PC-9 (cell line): ENCODE results near the gene PAQR4. TPM values are rescaled to one million over a fixed set of nuclear protein-coding genes. Genes with fewer than 3 reads are reported as not detected.

Experiments
- BruUV-seq: library from RNA; stranded (reverse); fragments of 400-500 nt; replicated peaks from 2 replicates; lab custom pipeline; 2021; lab: Mats Ljungman, UMichigan
- CTCF ChIA-PET: fragments of 300-600 bp; sonication (Branson Sonifier 250); formaldehyde crosslinking; loops from one replicate; lab custom pipeline; 2022; ENCODE audit warnings: antibody characterized with exemption; lab: Charles Lee
- POLR2A ChIA-PET: fragments of 300-600 bp; sonication (Branson Sonifier 250); formaldehyde crosslinking; loops from one replicate; lab custom pipeline; 2022; ENCODE audit warnings: antibody characterized with exemption; ENCODE audit not compliant: unreplicated experiment; lab: Charles Lee
- DNase-seq, 2 experiments: peaks; one replicate each; pipeline versions ENCODE4 v3.0.0 to v3.0.0-alpha.2; 2015 to 2022; ENCODE audit warnings: mixed read lengths in 1 of 2
- H2AFZ ChIP-seq: fragments of 200-600 bp; sonication (generic); 2 replicates; pipeline ENCODE4 v1.8.1; 2017; ENCODE audit warnings: antibody characterized with exemption
- H3F3A ChIP-seq: fragments of 200-600 bp; sonication (generic); 2 replicates; pipeline ENCODE4 v1.8.1; 2017; ENCODE audit warnings: antibody characterized with exemption, mild to moderate bottlenecking, low read depth; ENCODE audit not compliant: insufficient read depth
- H3K27ac ChIP-seq: fragments of 200-600 bp; sonication (generic); 2 replicates; pipeline ENCODE4 v1.6.1; 2016; ENCODE audit warnings: mixed run types
- H3K27me3 ChIP-seq: fragments of 200-600 bp; sonication (generic); 2 replicates; pipeline ENCODE4 v1.6.1; 2016; ENCODE audit warnings: low read depth, mixed run types; ENCODE audit not compliant: insufficient read depth
- H3K36me3 ChIP-seq: fragments of 200-600 bp; sonication (generic); 2 replicates; pipeline ENCODE4 v1.6.1; 2016; ENCODE audit warnings: low read depth, mixed run types
- H3K4me1 ChIP-seq: fragments of 200-600 bp; sonication (generic); replicated peaks from 2 replicates; pipeline ENCODE4 v1.6.1; 2016; ENCODE audit warnings: mixed run types; ENCODE audit not compliant: insufficient read depth
- H3K4me2 ChIP-seq: fragments of 200-600 bp; sonication (generic); 2 replicates; pipeline ENCODE4 v1.6.1; 2017; ENCODE audit warnings: mixed run types
- H3K4me3 ChIP-seq: fragments of 200-600 bp; sonication (generic); 2 replicates; pipeline ENCODE4 v1.6.1; 2016; ENCODE audit warnings: mixed run types
- H3K79me2 ChIP-seq: fragments of 200-600 bp; sonication (generic); 2 replicates; pipeline ENCODE4 v1.6.1; 2017; ENCODE audit warnings: low read depth, mixed run types
- H3K9me2 ChIP-seq: fragments of 200-600 bp; sonication (generic); 2 replicates; pipeline ENCODE4 v1.8.1; 2017; ENCODE audit warnings: mild to moderate bottlenecking; ENCODE audit not compliant: insufficient read depth
- H3K9me3 ChIP-seq: fragments of 200-600 bp; sonication (generic); 2 replicates; pipeline ENCODE4 v1.8.1; 2016; ENCODE audit warnings: low read depth; ENCODE audit not compliant: insufficient read depth
- H4K20me1 ChIP-seq: fragments of 200-600 bp; sonication (generic); 2 replicates; pipeline ENCODE4 v1.8.1; 2017; ENCODE audit not compliant: insufficient read depth
- CTCF ChIP-seq: fragments of 200-600 bp; sonication (generic); conservative IDR thresholded peaks from 2 replicates; pipeline ENCODE4 v1.6.1; 2017; ENCODE audit warnings: mixed run types, antibody characterized with exemption, mild to moderate bottlenecking, moderate library complexity
- EZH2 ChIP-seq: fragments of 200-600 bp; sonication (generic); IDR thresholded peaks from 2 replicates; pipeline ENCODE4 v1.8.0; 2017; ENCODE audit warnings: antibody characterized with exemption, low read depth
- intact Hi-C: fragments of 100-400 bp; cut with micrococcal nuclease; formaldehyde crosslinking; loops from one replicate; pipeline ENCODE4 v1.10.0; 2022; ENCODE audit not compliant: unreplicated experiment
- total RNA-seq: library from RNA; stranded (reverse); gene quantifications from 2 replicates; pipeline ENCODE4 v1.2.3, GENCODE V29; 2021

PAQR4 gene
- total RNA-seq, 1 experiment from 2014 or later: 40.7 TPM

DNA sequence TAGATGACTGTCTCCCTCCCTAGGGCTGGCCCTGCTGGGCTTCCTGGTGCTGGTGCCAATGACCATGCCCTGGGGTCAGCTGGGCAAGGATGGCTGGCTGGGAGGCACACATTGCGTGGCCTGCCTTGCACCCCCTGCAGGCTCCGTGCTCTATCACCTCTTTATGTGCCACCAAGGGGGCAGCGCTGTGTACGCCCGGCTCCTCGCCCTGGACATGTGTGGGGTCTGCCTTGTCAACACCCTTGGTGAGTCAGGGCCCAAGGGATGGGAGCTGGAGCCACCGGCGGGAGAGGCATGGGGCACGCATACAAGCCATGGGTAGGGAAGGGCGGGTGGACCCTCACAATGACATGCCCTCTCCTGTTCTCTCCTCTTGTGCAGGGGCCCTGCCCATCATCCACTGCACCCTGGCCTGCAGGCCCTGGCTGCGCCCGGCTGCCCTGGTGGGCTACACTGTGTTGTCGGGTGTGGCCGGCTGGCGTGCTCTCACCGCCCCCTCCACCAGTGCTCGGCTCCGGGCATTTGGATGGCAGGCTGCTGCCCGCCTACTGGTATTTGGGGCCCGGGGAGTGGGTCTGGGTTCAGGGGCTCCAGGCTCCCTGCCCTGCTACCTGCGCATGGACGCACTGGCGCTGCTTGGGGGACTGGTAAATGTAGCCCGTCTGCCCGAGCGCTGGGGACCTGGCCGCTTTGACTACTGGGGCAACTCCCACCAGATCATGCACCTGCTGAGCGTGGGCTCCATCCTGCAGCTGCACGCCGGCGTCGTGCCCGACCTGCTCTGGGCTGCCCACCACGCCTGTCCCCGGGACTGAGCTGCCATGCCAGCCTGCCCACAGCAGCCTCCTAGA is 2.2 kb downstream of the PAQR4 start:
- DNase-seq: no peak
- Histone ChIP-seq H3F3A (peaks cover 19% of the 10 kb centered on the region; the same call in 1 of the 2 replicates), H3K4me3 (no peak overlapping the region; the same call in 1 of the 2 replicates), H3K4me2 (peak overlapping the region; percentile 96), H3K27ac (no peak overlapping the region), H3K27me3 (no peaks in the 10 kb centered on the region), H3K9me3 (no peaks in the 10 kb centered on the region), H3K9me2 (no peaks in the 10 kb centered on the region), H3K4me1 (no peaks in the 10 kb centered on the region; the same call in 1 of the 2 replicates), H3K79me2 (peaks cover 6% of the 10 kb centered on the region; the same call in 1 of the 2 replicates), H3K36me3 (no peaks in the 10 kb centered on the region), H4K20me1 (no peaks in the 10 kb centered on the region; the same call in 1 of the 2 replicates), H2AFZ (no peak overlapping the region)
- TF ChIP-seq CTCF (no peak), EZH2 (no peak)
- no TSS peak for BruUV-seq
- CTCF ChIA-PET: no interaction called here
- POLR2A ChIA-PET: interaction anchor here (0.5 kb wide), 1 partner anchor 25 kb away, joined by 7 read pairs; no protein-coding TSS in a partner anchor
- intact Hi-C loops: no loop called here

- H3K4me2 ChIP-seq: no peak overlapping the region
- peaks cover 6% of the 10 kb centered on the region; the same call in 1 of the 2 replicates for H3K79me2 ChIP-seq
- no peaks in the 10 kb centered on the region; the same call in 1 of the 2 replicates for H3K4me1 ChIP-seq
- no peaks in the 10 kb centered on the region for H3K36me3 ChIP-seq
- no peak for DNase-seq
- no TSS peak for BruUV-seq
- intact Hi-C loops: no loop called here
- H3K9me2 ChIP-seq: no peaks in the 10 kb centered on the region
- H3F3A ChIP-seq: peaks cover 19% of the 10 kb centered on the region; the same call in 1 of the 2 replicates
- ChIA-PET CTCF (no interaction called here), POLR2A (interaction anchor here (0.6 kb wide), 1 partner anchor 9 kb away, joined by 3 read pairs; no protein-coding TSS in a partner anchor)
- H3K27me3 ChIP-seq: no peaks in the 10 kb centered on the region
- H4K20me1 ChIP-seq: no peaks in the 10 kb centered on the region; the same call in 1 of the 2 replicates
- no peak overlapping the region for H2AFZ ChIP-seq
- H3K4me3 ChIP-seq: no peak overlapping the region
- no peak overlapping the region for H3K27ac ChIP-seq
- TF ChIP-seq EZH2 (no peak), CTCF (no peak)
- no peaks in the 10 kb centered on the region for H3K9me3 ChIP-seq
Measured at GRCh38 chr16:2971985-2972784, 3.0 kb downstream of the PAQR4 start.

- Histone ChIP-seq H4K20me1 (no peaks in the 10 kb centered on the region; the same call in 1 of the 2 replicates), H3K9me3 (no peaks in the 10 kb centered on the region), H3K36me3 (no peaks in the 10 kb centered on the region), H3K4me1 (no peaks in the 10 kb centered on the region; the same call in 1 of the 2 replicates), H3K4me3 (no peak overlapping the region), H3K27me3 (no peaks in the 10 kb centered on the region), H3F3A (peaks cover 19% of the 10 kb centered on the region; the same call in 1 of the 2 replicates), H2AFZ (no peak overlapping the region), H3K27ac (no peak overlapping the region), H3K9me2 (no peaks in the 10 kb centered on the region), H3K4me2 (no peak overlapping the region), H3K79me2 (peaks cover 6% of the 10 kb centered on the region; the same call in 1 of the 2 replicates)
- intact Hi-C loops: no loop called here
- POLR2A ChIA-PET: interaction anchor here (0.6 kb wide), 1 partner anchor 14 kb away, joined by 4 read pairs; no protein-coding TSS in a partner anchor
- TF ChIP-seq CTCF: no peak
- no peak for TF ChIP-seq EZH2
- no peak for DNase-seq
- CTCF ChIA-PET: no interaction called here
- no TSS peak for BruUV-seq
Measured at GRCh38 chr16:2973093-2973492, 3.9 kb downstream of the PAQR4 start.
